Hepatocyte (in vitro differentiated cells): ENCODE results near the gene TMEM60.

Experiments used
- CTCF ChIP-seq: fragments of 200-600 bp; sonication (generic); IDR thresholded peaks from 2 replicates; pipeline ENCODE4 v1.5.1; 2016; ENCODE audit warnings: antibody characterized with exemption, mild to moderate bottlenecking; ENCODE audit not compliant: poor library complexity
- EZH2 ChIP-seq: fragments of 200-600 bp; sonication (generic); IDR thresholded peaks from 2 replicates; pipeline ENCODE4 v1.6.1; 2016; ENCODE audit warnings: antibody characterized with exemption, mild to moderate bottlenecking, borderline replicate concordance
- EZH2phosphoT487 ChIP-seq: fragments of 200-600 bp; sonication (generic); IDR thresholded peaks from one replicate; pipeline ENCODE4 v1.6.1; 2018; ENCODE audit warnings: antibody characterized with exemption, mild to moderate bottlenecking, low read depth, moderate library complexity; ENCODE audit not compliant: unreplicated experiment, severe bottlenecking

DNA sequence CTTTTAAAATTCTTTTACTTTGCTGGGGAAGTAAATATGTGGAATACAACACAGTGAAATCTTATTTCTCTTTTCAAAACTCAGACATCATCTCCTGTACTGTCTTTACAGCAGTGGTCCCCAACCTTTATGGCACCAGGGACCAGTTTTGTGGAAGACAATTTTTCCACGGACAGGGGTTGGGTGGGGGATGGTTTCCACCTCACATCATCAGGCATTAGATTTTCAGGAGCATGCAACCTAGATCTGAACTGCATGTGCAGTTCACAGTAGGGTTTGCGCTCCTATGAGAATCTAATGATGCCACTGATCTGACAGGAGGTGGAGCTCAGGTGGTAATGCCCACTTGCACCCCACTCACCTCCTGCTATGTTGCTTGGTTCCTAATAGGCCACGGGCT, 12.2 kb downstream of the TMEM60 start:
- TF ChIP-seq CTCF = no peak
- no peak for TF ChIP-seq EZH2
- no peak for TF ChIP-seq EZH2phosphoT487
